ENCODE measurements around the gene TNF. TPM values are rescaled to one million over a fixed set of nuclear protein-coding genes. Genes with fewer than 3 reads are reported as not detected.
"Not testable (repeated sequence)": the region's sequence is repeated elsewhere in the genome, so short reads cannot be mapped to it uniquely, and the experiment has no call there.

The TNF gene
- total RNA-seq, 1 donor from 2014 or later = 0.88 TPM

DNA sequence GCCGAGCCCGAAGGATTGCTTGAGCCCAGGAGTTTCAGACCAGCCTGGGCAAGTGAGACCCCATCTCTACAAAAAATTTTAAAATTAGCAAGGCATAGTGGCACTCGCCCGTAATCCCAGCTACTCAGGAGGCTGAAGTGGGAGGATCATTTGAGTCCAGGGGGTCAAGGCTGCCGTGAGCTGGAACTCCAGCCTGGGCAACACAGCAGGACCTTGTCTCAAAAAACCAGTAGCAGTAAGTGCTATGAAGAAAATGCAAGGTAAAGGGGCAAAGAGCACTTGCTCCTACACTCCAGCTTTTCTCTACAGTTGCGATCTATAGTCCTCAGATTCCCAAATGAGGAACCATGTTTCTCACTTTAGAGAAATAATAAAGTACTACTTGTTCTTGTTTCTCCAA, 31.7 kb upstream of the TNF start:
- no peak for DNase-seq (ENCODE audit: extremely low read depth, low read depth, low spot score)

DNA sequence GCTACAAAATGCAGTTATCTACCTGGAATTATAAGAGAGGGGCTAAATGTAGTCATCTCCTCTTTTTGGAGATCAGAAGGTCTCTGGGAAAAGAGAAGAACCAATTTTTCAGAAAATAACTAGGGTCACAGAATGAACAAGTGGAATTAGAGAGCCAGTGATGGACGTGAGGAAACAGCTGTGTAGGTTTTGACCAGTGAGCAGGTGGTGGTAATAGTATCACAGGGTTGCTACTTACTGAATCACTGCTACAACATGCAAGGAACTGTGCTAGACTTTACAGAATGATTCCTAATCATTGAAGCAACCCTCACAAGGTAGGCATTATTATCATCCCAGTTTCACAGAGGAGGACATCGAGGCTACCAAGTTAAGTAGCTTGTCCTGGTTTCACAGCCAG, 30.7 kb upstream of the TNF start:
- no peak for DNase-seq (ENCODE audit: extremely low read depth, low read depth, low spot score)

DNA sequence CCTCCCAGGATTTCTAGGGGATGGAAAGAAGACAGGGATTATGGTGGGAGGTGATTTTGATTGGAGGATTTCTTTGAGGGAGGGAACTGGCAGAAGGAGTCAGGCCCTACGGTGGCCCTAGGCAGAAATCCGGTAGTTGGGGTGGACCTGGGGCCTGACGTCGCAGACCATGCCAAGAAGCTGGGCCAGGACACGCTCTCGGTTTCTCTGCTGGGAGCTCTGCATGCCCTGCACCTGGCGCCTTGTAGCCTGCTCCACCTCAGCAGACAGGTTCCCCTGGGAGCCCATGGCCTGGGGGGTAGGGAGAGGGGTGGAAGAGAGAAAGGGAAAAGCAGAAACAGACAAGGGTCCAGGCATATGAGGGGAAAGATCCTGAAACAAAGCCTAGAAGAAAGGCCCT, 30.1 kb upstream of the TNF start:
- no peak for DNase-seq (ENCODE audit: extremely low read depth, low read depth, low spot score)

DNA sequence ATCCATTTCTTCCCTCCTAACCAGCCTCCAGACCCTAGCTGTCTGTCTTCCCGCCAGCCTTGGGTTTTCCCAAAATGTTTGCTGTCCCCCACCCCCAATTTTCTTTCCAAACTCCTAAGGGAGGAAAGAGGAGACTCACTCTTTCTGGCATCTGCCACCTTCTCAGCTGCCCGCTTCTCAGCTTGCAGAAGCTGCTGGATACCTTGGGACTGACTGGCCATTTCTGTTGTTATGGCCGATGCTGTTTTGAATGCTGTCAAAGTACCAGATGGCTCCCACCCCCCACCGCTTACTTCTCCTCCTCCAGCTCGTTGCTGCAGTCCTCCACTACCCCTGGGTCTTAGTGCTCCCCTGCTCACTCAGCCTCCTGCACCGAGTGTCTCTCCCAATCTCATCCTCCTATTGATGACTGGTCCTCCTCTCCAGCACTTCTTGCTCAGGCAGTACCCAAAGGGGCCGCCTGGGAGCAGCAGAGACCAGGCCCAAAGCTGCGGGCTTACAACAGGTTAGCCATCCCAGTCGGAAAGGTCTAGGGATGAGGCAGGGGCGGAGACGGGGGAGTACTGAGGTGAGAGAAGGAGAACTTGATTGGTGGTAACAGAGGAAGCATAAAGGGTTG, 28.9 kb upstream of the TNF start, which contains the start of gene ATP6V1G2:
ATP6V1G2 (minus strand) TSS at position 270 of the 619 bp plus-strand sequence; CDS start at position 221, 49 bp downstream.
- peak; percentile 63 for DNase-seq (ENCODE audit: extremely low read depth, low read depth, low spot score)

DNA sequence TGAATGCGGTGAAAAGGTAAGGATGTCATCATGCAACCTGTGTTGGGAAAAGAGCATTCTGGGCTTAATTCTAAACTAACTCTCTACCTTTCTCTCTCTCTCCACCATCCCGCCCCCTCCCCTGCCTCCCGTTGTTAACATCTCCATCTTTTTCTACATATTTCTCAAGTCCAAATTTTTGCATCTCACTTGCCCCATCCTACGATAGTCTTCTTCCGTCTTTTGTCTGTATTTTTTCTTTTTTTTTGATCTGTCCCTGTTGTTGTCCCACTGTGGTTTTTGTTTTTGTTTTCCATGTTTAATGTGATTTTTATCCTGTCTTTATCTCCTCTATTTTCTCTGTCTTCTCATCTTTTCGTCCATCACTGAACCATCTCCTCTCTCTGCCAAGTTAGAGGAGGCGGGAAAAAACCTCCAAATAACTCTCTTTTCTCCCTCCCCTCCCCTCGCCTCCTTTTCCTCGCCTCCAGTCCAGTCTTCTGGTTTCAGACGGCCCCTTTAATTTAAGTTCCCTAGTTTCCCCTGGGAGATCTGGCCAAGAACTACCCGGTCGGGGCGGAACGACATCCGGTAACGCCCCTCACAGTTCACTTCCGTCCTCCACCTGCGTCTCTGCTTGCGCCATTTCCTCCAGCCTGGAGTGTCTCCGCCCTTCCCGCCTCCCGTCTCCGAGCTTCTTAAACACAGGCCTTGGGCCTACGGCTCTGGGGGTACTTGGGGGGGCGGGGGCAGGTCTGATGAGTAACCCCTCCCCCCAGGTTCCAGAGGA, 28.2 kb upstream of the TNF start, which contains the start of gene NFKBIL1:
NFKBIL1 (plus strand) TSS at position 651 of the 769 bp plus-strand sequence; CDS start at position 738, 87 bp downstream.
- peak; percentile 89 for DNase-seq (ENCODE audit: extremely low read depth, low read depth, low spot score)

DNA sequence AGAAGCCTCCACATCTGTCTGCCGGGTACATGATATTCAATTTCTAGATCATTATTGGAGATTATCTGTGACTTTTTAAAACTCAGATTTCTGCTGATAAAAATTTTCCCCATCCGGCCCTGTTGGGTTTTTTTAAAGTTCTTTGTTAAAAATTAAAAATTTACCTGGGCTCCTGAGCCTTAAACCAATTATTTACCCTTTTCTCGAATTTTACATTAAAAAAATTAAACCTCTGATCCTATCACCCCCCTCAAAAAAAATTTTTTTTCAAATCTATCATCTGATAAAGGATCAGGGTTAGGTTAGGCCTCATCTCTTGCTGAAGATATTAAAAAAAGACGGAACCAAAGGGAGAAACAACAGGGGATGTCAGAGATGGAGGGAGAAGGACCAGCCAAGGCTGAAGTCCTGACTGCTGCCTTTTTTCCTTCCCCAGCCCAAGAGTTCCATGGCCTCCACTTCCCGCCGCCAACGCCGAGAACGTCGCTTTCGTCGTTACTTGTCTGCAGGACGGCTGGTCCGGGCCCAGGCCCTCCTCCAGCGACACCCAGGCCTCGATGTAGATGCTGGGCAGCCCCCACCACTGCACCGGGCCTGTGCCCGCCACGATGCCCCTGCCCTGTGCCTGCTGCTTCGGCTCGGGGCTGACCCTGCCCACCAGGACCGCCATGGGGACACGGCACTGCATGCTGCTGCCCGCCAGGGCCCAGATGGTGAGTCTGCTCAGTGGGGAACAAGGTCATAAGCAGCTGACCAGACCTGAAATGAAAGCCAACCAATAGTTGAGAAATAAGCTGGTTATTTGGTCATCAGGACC, 27.4 kb upstream of the TNF start:
- no peak for DNase-seq (ENCODE audit: extremely low read depth, low read depth, low spot score)

DNA sequence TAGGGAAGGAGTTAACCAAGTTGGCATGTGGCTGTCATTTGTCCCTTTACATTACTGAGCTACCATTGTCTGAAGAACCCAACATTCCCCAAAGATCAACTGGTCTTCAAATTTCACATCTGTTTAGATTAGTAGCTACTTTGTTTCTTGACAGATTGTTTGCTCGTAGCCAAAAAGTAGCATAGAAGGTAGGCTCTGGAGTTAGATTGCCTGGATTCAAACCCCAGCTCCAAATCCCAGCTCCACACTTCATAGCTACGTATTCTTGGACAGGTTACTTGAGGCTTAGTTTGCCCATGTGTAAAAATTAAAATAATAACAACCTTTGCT, 26.9 kb upstream of the TNF start:
- DNase-seq (ENCODE audit: extremely low read depth, low read depth, low spot score) = no peak

- DNase-seq (ENCODE audit: extremely low read depth, low read depth, low spot score) = not testable (repeated sequence)
Observed at GRCh38 chr6:31551371-31551770, 24.0 kb upstream of the TNF start.

DNA sequence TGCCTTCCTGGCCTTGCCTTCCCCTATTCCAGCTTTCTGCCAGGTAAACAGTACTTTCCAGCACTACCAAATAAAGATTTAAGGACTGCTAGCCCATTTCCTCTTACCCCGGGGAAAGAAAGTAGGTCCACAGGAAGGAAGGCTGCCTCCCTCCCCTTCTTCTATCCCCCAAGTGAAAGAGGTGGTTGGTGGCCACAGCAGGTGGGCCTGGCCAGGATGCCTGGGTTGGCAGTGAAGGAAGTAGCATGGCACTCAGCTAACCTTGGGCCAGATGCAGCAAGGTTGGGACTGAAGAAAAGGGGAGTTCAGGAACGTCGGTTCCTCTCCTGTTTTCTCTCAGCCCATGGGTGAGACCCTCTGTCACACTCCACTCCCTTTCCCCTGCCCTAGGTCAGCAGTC, 19.1 kb upstream of the TNF start:
- DNase-seq (ENCODE audit: extremely low read depth, low read depth, low spot score) = no peak

- no peak for DNase-seq (ENCODE audit: extremely low read depth, low read depth, low spot score)
Observed at GRCh38 chr6:31557443-31558317, 17.7 kb upstream of the TNF start.

DNA sequence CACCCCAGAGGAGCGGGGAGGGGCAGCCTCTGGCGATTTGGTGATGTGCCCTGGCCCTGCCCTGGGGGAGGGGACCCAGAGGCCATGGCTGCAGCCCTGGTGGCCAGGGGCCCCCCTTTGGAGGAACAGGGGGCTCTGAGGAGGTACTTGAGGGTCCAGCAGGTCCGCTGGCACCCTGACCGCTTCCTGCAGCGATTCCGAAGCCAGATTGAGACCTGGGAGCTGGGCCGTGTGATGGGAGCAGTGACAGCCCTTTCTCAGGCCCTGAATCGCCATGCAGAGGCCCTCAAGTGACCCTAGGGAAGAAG, 17.1 kb upstream of the TNF start:
- DNase-seq (ENCODE audit: extremely low read depth, low read depth, low spot score) = no peak

- no peak for DNase-seq (ENCODE audit: extremely low read depth, low read depth, low spot score)
Observed at GRCh38 chr6:31558631-31559500, 16.5 kb upstream of the TNF start.

GRCh38 chr6:31559606-31559957, 15.8 kb upstream of the TNF start:
- DNase-seq (ENCODE audit: extremely low read depth, low read depth, low spot score) = no peak

DNA sequence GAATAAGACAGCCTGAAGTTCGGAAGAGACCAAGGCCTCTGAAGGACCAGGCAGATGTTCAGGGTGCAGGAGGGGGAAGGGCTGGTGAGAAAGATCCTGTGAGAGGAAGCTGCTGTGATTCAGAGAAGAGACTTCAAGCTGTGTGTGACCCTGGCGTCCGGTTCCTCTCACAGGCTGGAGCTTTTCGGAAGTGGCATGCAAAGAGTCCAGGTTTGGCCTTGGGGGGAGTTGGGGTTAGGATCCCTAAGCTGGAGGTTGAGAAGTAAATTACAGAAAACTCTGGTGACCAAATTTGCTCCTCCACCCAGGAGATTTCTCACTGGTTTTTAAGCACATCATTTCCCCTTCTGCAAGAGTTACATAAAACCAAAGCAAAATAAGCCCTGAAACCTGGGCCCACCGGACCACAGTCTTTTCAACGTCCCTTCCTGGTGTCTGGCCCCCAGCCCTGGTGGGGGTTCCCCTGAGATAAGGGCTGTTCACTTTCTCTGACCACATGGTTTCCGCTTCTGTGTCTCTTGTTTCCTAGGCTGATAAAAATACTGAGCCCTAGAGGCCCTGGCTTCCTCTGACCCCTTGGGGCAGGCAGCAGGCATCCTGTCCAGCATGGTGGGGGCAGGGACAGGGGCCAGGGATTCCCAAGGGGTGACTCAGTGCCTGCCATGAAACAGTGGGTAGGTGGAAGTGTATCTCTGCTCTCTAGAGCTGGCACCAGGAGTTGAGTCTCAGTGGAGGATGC, 15.2 kb upstream of the TNF start:
- peak; percentile 95 for DNase-seq (ENCODE audit: extremely low read depth, low read depth, low spot score)

GRCh38 chr6:31560697-31561058, 14.7 kb upstream of the TNF start:
- DNase-seq (ENCODE audit: extremely low read depth, low read depth, low spot score) = no peak

- DNase-seq (ENCODE audit: extremely low read depth, low read depth, low spot score) = no peak
Observed at GRCh38 chr6:31567531-31568370, 7.6 kb upstream of the TNF start.

DNA sequence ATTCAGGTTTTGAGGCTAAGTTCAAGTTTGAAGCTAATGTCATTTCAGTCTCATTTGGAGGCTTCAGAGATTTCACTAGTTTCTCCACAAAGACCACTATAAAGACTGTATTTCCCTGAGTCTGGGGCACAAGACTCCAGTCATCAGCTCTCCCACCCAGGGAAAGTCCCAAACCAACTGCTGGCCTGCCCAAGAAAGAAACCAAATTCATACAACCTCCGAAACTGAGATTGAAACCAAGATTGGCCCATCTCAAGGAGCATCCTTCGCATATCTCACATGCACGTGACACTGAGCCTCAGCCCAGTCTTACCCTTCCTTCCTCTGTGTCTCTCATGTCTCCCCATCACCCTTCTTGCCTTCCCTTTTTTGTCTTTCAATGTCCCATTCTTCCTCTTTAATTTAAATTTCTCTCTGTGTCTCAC, 6.8 kb upstream of the TNF start:
- no peak for DNase-seq (ENCODE audit: extremely low read depth, low read depth, low spot score)

GRCh38 chr6:31569861-31570536, 5.4 kb upstream of the TNF start:
- DNase-seq (ENCODE audit: extremely low read depth, low read depth, low spot score) = no peak

All from glomerular endothelial cell (primary cell).